Measurements from ENCODE around the gene HCRTR1.

DNA sequence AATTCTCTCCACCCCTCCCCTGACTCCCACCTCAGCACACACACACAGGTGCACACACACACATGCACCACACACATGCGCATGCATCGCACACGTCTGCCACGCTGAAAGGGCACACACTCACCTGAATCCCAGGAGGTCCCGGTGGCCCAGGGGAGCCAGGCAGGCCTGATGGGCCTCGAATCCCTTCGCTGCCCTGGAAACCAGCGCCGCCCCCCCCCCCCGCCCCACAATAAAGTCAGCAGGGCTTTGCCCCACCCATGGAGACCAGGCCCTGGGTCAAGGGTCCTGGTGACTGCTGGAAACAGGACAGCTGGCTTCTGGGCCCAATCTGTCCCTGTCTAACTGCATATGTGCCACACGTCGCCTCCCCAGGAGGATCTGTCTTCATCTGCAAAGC, 45.0 kb downstream of the HCRTR1 start:
- TF ChIP-seq, protein P1, sequence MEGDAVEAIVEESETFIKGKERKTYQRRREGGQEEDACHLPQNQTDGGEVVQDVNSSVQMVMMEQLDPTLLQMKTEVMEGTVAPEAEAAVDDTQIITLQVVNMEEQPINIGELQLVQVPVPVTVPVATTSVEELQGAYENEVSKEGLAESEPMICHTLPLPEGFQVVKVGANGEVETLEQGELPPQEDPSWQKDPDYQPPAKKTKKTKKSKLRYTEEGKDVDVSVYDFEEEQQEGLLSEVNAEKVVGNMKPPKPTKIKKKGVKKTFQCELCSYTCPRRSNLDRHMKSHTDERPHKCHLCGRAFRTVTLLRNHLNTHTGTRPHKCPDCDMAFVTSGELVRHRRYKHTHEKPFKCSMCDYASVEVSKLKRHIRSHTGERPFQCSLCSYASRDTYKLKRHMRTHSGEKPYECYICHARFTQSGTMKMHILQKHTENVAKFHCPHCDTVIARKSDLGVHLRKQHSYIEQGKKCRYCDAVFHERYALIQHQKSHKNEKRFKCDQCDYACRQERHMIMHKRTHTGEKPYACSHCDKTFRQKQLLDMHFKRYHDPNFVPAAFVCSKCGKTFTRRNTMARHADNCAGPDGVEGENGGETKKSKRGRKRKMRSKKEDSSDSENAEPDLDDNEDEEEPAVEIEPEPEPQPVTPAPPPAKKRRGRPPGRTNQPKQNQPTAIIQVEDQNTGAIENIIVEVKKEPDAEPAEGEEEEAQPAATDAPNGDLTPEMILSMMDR (IDR thresholded peaks at IDR 0.05) = no peak
- TF ChIP-seq POLR2A (IDR thresholded peaks at IDR 0.05) = no peak
